HG03280 (cell line): ENCODE measurements around the gene LZTR1.
"Not testable (repeated sequence)": the region's sequence is repeated elsewhere in the genome, so short reads cannot be mapped to it uniquely, and the experiment has no call there.

Source experiments
- ATAC-seq: cut with Tn5 transposase; IDR thresholded peaks from one replicate; pipeline ENCODE4 v1.9.1; 2021; ENCODE audit warnings: mild to moderate bottlenecking, moderate library complexity; ENCODE audit not compliant: unreplicated experiment

The LZTR1 gene

DNA sequence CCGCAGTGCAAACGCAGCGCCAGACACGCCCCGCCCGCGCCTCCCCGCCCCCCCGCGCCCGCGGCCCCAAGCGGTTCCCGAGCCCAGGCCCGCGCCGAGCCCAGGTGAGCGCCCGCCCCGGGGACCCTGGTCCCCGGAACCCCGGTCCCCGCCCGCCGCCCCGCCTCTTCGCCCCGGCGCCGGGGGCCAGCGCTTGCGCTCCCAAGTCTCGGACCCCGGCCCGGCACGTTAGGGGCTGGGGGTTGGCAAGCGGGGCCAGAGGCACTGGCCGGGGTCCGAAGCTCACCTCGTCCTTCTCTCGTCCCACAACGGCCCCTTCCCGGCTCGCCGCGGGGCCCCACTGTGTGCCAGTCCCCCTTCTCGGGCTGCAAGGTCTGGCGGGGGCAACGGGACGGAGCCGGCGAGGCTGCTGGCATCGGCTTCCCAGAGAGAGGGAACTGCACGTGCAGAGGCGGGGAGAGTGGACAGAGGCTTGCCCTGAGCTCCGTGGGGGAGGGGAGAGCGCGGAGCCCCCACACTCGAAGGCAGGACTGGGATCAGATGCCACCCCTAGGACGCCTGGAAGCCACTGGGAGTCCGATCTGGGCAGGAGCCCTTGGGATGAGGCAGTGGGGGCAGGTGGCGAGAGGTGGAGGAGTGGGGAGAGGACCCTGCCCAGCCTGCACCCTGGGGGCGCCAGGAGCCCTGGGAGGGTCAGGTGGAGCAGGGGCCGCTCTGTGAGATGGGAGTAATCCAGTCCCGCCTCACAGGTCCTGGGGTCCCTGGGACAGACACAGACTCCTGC is 16.8 kb upstream of the LZTR1 start:
- no peak for ATAC-seq

DNA sequence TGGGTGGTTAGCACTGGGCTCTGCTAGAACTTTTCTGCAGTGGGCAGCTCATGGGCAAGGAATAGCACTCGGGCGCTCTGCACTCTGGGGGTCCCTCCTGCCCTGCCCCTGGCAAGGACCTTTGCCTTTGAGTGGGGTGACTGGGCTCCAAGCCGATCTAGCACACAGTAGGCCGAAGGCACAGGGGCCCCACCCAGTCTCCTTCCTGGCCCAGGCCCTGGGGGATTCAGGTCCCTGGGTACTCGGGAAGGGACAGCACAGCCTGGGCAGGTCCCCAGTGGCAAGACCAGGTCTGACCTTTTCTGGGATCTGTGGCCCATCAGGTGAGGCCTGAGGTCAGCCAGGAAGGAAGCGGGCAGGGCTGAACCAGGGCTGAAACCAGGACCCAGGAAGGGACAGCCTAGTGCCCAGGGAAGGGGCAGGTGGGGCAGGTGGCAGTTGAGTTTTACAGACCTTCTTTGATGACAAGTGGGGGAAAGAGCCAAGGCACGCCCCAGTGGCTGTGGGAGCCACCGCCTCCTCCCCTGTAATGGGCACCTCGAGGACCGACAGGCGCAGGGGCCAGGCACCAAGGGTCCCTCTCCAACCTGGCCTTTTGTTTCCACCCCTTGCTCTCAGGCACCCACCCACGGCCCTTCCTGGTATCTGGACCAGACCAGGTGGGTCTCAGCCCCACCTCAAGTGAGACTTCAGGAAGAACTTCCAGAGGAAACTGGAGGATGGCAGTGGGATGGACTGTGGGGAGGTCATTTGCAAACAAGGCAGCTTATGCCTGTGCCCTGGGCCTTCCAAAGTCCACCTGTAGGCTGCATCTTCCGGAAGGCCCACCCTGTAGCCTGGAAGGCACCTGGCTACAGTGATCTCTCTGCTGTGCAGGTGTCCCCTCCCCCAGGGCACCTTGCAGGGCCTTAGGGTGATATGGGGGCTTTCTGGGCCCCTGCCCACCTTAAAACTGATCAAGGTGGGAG is 15.9 kb upstream of the LZTR1 start:
- no peak for ATAC-seq

DNA sequence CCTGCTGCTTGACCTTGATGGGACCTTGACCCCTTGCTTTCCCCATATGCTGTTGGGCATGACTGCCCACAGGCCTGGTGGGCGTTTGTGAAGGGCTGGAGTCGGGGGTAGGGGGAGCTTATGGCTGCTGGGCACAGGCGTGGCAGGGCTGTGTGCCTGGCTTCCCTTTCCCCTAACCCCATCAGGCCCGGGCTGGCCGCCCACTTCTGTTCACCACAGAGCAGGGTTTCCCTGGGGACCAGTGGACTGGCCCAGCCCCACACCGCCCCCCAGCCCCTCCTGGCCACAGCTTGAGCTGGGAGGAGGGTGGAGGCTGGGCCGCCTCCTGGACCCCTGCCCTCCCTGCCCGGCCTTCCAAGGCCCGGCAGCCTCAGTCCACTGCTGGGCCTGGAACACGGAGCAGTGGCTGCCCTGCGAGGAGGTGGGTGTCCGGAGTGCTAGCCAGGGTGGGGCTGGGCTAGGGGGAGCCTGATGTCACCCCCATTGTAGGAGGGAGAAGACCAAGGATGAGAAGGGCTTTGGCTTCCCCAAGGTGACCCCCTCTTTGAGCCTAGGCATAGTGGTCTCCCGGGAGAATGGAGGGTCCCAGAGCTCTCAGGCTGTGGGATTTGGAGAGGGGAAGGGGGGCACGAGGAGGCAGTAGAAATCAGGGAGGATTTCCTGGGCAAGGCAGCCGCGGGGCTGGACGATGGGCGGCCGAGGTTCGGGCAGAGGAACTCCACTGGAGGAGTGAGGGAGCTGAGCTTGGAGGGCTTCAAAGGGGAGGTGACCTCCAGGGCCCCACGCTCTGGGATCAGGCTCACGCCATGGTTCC is 15.0 kb upstream of the LZTR1 start, which contains the start of gene AIFM3:
AIFM3 (plus strand) TSS at position 373 of the 814 bp plus-strand sequence. CDS start 690 bp downstream, outside the sequence.
- no peak for ATAC-seq

DNA sequence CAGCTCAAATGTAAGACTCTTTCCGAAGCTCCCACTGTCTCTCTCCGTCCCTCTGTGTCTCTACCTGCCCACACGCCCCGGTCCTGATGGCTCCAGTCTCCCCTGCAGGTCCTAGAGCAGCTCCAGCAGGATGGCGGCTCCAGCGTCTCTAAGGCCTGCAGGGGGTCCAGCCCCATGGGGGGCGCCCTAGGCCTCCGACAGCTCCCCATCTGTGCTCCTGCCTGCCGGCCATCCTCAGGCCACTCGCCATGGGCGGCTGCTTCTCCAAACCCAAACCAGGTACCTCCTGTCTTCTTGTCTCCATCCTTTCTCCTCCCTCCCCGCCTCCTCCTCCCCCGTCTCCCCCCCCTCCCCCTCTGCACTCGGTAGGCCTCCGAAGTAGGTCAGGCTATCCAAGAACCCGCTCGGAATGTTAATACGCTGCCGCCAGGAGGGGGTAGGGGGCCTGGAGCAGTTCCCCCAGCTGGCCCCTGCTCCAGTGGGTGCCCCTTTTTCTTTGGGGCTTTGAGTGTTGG is 14.3 kb upstream of the LZTR1 start:
- ATAC-seq, result no peak

DNA sequence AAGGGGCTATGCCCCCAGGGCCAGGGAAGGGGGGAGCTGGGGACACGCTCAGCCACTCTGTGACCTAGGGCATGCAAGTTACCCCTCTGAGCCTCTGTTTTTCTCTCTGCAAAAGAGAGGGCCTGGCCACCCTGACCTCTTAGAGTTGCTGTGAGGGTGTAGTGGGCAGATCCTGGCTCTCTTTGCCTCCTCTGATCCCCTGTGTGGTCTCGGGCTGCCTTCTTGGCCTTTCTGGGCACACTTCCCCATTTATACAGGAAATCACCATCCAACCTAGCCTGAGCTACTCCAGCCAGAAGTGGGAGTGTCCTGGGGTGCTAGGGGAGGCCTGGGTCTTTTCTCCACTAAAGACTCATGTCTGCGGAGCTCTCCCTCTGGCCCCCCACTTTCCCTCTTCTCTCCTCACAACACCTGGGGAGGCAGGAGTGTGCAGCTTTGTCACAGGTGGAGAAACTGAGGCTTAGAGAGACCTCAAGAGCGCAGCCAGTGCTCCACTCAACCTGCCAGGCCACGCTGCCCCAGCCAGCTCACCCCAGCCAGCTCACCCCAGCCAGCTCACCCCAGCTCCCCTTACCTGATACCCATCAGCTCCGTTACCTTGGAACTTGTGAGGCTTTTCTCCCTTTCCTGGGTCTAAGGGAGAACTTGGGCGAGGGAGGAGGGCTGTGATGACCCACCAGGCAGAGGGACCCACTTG is 13.7 kb upstream of the LZTR1 start:
- no peak for ATAC-seq

DNA sequence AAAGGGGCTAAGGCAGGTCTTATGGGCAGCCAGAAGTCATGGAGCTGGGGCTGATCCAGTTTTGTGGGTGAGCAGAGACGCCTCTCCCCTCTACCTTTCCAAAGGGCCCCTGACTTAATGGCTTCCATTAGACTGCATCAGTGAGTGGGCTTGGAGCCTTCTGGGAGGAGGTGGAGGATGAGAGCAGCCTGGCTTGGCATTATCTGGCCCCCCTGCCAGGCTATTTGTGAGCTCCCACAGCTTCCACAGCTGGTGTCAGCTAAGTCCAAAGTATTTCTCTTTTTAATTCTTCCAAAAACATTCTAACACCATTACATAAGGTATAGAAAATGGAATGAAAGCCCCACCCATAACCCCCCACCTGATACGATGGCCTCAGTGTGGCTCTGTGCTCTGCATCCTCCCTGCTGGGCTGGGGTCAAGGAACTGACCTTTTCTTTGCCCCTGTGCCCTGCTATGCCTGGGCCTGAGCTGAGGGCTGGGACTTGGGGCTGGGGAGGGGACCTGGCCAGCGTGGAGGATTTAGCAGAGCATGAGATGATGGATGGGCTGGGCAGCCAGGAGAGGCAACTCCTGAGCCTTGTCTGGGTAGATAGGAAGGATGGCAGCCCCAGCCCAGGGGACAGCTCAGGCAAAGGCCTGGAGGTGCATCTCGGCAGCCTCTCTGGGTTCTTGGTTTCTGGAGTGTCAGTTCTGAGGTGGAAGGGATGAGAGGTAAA is 11.0 kb upstream of the LZTR1 start:
- ATAC-seq, result no peak

DNA sequence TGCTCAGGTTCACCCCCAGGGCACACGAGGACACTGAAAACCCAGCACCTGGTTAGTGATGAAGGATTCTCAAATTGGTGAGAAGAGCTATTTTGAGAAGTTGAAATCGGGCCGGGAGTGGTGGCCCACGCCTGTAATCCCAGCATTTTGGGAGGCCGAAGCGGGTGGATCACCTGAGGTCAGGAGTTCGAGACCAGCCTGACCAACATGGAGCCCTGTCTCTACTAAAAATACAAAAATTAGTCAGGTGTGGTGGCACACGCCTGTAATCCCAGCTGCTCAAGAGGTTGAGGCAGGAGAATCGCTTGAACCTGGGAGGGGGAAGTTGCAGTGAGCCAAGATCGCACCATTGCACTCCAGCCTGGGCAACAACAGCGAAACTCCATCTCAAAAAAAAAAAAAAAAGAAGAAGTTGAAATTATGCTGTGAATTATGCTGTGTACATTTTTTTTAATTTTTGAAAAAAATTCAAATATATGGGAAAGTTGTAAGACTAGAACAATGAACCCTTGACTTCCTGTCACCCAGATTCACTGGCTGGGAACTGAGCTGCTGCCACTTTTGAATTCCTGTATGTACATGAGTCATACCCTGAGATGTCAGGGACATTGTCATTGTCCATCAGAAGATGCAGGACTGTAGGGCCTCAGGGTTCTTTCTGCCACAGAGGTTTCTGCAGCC is 9.9 kb upstream of the LZTR1 start:
- not testable (repeated sequence) for ATAC-seq

DNA sequence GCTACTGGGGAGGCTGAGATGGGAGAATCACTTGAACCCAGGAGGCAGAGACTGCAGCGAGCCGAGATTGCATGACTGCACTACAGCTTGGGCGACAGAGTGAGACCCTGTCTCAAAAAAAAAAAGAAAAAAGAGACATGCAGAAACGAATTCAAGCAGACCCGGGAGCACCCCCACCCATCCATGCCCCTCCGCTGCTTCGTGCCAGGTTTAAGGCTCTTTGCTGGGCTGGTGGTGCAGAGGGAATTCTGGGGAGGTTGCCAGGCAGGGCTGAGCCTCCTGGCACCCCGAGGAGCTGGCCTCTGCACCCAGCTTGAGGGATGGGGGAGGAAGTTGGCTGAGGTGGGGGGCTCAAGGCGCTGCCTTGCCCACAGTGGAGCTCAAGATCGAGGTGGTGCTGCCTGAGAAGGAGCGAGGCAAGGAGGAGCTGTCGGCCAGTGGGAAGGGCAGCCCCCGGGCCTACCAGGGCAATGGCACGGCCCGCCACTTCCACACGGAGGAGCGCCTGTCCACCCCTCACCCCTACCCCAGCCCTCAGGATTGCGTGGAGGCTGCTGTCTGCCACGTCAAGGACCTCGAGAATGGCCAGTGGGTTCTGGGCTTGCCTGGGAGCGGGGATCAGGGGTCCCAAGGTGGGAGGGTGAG is 9.0 kb upstream of the LZTR1 start:
- ATAC-seq, result no peak

DNA sequence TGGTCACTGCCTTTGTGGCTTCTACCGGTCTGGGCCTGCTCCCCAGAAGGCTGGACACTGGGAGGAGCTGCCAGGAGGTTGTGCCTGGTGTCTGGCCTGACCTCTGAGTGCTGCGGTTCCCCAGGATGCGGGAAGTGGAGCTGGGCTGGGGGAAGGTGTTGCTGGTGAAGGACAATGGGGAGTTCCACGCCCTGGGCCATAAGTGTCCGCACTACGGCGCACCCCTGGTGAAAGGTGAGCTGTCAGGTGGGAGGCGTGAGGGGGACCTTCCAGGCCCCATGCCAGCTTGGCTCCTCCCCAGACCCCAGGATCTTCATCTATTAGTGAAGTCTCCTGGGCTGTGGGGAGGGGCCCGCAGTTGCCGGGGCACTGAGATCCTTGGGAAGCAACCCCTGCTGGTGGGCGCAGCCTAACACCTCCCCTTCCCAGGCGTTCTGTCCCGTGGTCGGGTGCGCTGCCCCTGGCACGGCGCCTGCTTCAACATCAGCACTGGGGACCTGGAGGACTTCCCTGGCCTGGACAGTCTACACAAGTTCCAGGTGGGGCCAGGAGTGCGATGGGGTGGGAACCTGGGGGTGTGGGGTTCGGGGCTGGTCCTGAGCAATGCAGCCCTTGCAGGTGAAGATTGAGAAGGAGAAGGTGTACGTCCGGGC is 8.3 kb upstream of the LZTR1 start:
- no peak for ATAC-seq

DNA sequence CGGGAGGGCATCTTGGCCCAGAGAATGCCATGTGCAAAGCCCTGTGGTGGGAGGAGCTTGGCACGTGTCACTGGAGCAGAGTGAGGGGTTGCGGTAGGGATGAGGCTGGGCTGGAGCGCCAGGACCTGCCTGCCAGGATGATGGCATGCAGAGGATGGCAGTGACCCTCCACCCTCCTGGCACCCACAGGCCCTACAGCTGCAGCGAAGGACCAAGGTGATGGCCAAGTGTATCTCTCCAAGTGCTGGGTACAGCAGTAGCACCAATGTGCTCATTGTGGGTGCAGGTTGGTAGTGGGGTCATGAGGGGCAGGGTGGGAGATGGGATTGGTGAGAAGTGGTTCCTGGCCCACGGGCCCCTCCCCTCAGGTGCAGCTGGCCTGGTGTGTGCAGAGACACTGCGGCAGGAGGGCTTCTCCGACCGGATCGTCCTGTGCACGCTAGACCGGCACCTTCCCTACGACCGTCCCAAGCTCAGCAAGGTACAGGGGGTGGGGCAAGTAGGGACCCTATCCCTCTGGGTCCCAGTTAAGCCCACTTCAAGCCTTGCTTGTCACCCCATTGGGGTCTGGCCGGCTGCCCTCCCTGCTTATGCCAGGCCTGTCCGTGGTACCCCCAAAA is 7.7 kb upstream of the LZTR1 start:
- ATAC-seq, result no peak

DNA sequence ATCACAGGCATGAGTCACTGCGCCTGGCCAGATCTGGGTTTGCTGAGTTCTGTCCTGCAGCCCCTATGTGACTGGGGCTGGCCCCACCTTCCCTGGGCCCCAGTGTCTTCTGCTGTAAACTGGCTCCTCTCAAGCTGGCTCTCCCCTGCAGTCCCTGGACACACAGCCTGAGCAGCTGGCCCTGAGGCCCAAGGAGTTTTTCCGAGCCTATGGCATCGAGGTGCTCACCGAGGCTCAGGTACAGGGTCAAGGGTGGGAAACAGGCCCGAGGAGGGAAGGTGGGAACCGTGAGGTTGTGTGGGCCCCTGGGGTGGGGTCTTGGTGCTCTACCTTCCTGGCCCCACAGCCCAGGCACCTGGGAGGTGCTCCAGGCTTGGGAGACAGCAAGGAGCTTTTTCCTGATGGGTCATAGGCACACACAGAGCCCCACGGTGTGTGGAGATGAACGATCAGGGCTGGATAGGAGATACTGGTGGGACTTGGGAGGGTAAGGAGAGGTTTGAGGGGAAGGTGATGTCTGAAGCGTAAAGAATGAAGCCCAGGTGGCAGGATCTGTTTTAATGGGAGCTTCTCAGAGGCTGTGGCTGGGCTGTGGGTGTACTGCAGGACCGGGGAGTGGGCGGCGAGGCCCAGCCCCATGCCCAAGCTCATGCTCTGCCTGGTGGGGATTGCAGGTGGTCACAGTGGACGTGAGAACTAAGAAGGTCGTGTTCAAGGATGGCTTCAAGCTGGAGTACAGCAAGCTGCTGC is 6.4 kb upstream of the LZTR1 start:
- no peak for ATAC-seq

DNA sequence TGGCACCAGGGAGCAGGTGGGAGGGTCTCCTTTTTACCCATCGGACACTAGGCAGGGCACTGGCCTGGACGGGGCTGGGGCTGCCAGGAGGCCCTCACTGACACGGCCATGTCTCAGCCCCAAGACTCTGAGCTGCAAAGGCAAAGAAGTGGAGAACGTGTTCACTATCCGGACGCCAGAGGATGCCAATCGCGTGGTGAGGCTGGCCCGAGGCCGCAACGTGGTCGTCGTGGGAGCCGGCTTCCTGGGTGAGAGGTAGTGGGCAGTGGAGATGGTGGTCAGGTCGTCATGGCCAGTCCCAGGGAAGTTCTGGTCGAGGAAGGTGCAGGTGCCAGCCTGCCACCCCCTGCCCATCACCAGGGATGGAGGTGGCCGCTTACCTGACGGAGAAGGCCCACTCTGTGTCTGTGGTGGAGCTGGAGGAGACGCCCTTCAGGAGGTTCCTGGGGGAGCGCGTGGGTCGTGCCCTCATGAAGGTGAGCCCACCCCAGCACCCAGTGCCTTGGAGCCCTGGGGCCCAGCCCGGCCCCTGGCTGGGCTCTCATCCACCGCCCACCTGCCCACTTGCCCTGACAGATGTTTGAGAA is 5.7 kb upstream of the LZTR1 start:
- ATAC-seq, result no peak

DNA sequence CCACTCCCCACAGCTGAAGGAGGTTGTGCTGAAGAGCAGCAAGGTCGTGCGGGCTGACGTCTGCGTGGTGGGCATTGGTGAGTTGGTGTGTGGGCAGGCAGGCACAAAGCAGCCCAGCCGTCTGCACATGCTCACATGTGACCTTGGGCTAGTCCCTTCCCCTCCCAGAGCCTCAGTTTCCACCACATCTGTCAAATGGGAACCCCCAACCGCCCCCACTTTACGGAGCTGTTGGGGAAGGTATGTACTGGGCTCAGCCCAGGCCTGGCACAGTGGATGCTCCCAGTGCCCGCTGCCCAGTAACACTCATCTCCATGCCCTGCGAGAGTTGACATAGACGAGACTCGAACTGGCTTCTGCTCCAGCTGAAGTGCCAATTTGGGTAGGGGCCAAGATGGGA is 5.1 kb upstream of the LZTR1 start:
- no peak for ATAC-seq

DNA sequence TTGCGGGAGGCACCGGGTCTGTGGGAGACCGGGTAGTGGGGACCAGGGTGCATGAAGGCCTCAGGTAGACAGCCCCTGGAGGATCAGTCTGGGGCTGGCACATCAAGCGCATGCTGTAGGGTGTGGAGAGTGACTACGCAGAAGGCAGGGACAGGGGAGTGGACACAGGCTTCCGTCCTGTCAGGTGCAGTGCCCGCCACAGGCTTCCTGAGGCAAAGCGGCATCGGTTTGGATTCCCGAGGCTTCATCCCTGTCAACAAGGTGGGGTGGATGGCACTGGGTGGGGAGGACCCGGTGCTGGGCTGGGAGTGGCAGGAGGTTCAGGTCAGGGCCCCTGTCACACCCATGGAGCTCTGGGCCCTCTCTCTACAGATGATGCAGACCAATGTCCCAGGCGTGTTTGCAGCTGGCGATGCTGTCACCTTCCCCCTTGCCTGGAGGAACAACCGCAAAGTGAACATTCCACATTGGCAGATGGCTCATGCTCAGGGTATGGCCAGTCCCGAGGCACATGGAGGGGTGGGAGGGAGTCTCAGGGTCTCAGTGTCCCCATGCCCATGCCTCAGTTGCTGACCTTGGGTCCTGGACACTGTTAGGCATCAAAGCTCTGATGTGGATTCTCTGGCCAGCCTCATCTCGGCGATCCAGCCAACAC is 4.5 kb upstream of the LZTR1 start:
- ATAC-seq, result no peak

DNA sequence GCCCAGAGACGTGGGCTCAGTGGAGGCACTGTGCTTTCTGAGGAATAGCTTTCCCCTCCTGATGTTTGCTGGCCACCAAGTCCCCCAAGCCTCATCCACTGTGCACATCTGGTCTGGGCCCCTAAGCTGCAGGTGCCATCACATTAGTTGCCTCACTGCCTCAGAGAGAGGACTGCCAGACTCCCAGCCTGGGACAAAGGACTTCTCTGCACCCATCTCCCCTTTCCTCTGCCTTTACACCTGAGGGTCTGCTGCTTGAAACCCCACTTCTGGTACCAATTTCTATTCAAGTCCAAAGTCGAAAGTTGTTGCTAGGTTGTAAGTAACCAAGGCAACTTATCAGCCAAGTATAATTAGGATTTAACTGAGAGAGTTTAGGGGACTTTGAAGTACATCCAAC is 3.7 kb upstream of the LZTR1 start:
- no peak for ATAC-seq

DNA sequence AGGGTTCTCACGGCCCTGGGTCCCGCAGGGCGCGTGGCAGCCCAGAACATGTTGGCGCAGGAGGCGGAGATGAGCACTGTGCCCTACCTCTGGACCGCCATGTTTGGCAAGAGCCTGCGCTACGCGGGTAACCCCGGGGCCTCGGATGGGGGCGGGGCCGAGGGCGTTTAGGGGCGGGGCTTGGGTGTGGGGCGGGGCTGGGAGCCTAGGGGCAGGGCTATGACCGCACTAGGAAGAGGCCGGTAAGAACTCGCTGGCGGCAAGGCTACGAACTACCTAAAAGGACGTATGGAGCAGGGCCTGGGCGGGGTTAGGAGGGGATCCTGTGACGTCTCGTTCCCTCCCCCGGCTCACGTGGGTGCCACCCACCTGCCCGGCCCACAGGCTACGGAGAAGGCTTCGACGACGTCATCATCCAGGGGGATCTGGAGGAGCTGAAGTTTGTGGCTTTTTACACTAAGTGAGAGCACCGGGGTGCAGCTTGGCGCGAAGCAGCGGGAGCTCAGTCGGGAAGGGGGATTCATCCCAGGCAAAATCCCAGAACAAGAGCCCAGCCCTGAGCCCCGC is 2.8 kb upstream of the LZTR1 start:
- no peak for ATAC-seq
